Inflammatory macrophage treated with lipopolysaccharide for 4 hours (primary cell): ENCODE data around the gene PARVA.

Experiments
- DNase-seq: peaks from one replicate; pipeline ENCODE4 v3.0.0-alpha.2; 2020

PARVA gene

DNA sequence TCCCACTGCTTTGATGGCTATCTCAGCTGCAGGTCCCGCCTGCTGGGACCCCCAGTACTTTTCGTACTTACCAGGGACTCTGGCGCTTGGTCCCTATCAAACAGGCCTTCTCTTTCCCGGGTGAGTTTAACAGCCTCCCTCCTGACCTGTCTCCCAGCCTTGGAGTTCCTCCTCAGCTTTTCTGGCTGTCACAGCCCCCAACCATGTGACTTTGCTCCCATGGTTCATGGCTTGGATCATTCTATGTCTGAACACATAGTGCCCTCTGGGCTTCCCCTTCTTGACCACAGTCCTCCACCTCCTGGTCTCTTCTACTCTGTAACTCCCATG is 56.9 kb downstream of the PARVA start:
- no peak for DNase-seq

- DNase-seq = no peak
Observed at GRCh38 chr11:12435264-12435663, 57.9 kb downstream of the PARVA start.

GRCh38 chr11:12436266-12436665 is 58.9 kb downstream of the PARVA start:
- no peak for DNase-seq

GRCh38 chr11:12438291-12438690 is 60.9 kb downstream of the PARVA start:
- no peak for DNase-seq

- no peak for DNase-seq
Observed at GRCh38 chr11:12439615-12440014, 62.2 kb downstream of the PARVA start.

DNA sequence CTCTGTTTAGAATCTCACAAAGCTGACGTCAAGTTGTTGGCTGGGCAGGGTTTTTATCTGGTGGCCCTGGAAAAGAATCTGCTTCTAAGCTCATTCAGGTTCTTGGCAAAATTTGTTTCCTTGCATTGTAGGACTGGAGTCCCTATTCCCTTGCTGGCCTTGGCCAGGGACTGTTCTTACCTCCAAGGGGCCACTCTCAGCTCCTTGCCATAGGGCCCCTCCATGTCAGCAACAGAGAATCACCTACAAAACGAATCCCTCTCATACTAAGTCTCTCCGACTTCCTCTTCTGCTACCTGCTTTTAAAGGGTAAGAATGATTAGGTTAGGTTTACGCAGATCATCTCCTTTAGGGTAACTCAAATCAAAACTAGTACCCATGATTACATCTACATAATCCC is 63.2 kb downstream of the PARVA start:
- no peak for DNase-seq

- DNase-seq = no peak
Observed at GRCh38 chr11:12441231-12441861, 64.0 kb downstream of the PARVA start.

GRCh38 chr11:12444601-12445000 is 67.2 kb downstream of the PARVA start:
- DNase-seq = no peak

DNA sequence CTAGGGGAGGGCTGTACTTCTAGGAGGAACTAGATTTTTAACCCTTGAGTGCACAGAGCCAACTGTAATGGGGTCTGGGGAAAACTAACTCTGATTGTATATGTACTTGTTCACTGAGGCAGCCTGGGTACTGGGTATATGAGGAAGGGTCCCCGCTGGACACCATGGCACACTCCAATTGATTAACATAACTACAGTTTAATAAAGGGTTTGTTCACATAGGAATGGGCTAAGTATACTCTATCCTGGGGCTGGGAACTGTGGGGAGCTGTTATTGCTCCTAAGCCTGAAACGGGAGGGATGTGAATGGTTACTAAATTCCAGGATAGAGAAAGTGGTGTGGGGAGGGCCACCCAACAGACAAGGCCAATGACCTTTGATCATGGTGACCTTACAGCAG is 67.6 kb downstream of the PARVA start:
- no peak for DNase-seq

GRCh38 chr11:12446863-12447262 is 69.5 kb downstream of the PARVA start:
- no peak for DNase-seq

GRCh38 chr11:12448131-12448939 is 71.0 kb downstream of the PARVA start:
- no peak for DNase-seq

- no peak for DNase-seq
Observed at GRCh38 chr11:12449961-12450715, 72.8 kb downstream of the PARVA start.

DNA sequence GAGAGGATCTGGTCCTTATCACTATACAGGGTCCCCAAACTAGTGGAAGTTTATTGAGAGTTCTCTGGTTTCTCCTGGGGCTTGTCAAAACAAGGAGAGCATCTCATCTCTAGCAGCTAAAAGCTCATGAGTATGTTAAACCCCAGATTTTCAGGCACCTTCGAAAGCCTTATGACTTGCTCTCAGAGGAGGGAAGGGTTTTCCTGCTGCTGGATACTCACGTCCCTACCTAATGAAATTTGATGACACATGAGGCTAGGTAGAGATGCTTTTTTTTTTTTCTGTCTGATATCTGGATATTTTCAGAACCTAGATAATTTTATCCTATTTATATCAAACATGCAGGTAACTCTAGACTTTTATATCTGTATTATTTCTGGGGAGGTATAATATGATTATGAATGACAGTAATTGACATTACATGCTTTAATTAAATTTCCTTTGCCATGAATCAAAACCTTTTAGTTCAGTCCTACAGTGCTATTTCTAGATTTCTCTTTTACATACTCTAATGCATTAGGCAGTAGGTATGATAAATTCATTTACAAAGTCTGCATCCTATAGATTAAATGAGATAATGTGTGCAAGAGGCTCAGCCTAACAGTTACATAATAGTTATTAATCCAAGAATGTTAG is 73.9 kb downstream of the PARVA start:
- DNase-seq = no peak

DNA sequence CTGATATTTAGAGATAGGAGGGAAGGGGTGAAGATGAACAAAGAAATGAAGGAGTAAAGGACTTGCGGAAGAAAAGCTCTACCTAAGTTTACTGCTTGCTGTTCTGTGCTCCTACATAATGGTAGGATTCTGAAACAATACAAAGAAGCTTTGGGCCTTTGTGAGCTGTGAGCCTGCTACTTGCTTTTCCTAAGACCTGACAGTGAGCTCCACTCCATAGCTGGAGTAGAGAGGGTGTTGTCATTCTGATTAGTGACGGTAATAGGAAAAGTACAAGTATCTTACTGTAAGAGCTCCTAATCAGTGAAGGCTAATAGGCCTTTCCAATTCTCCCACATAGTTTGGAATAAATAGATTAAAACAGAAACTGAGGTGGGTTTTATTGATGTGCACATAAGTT is 75.9 kb downstream of the PARVA start:
- DNase-seq = no peak

DNA sequence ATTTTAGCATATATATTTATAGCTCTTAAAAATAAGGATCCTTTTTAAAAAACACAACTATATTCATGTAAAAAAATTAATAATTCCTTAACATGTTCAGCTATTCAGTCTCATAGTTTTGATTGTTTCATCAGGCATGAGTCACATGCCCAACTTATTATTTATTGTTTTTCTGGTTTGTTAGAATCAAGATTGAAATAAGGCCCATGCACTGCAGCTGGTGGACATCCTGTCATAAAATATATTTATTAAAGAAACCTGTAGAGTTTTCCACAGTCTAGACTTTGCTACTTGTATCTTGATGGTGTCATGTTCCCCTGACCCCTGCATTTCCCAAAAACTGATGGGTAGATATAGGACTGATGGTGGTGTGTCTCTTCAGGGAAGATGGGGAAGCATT is 77.4 kb downstream of the PARVA start:
- DNase-seq = no peak

- DNase-seq = no peak
Observed at GRCh38 chr11:12455938-12456337, 78.6 kb downstream of the PARVA start.

DNA sequence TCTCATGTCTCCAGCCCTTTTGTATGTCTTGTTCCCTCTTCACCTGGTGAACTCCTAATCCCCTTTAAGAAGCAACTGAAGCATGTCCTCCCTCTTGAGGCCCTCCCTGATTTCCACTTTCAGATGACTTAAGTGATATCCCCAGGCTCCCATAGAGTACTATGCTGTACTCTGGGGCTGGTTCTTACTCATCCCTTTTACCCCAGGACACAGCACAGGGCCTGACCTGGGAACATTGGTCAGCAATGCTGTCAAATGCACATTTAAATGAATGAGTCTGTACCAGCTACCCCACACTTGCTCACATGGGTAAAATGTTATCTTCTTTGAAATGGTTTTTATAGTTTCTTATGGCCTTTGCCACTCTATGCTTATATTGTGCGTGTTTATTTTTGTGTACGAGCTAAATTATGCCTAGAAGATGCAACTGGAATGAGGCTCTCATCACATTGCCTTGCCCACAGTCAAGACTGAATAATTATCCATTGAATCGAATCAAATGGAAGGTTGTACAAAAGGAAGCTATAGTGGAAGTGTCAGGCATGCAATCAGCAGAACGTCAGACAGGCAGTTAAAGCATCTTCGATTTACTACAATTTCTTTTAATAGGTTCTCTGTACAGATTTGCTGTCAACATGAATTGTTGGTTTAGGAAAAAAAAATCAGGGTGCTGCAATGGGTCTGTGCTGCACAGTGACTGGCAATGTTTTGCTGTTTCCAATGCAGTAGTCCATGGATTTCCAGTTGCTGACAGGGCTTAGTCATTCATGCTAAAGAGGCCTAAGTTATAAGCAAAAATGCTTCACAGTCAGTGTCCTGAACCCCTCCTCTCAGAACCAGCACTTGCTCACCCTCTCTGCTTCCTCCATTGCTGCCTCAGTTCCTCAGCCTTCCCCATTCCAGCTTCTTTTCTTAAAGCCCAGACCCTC is 79.5 kb downstream of the PARVA start:
- DNase-seq = no peak

- no peak for DNase-seq
Observed at GRCh38 chr11:12458042-12458441, 80.7 kb downstream of the PARVA start.

GRCh38 chr11:12459374-12459773 is 82.0 kb downstream of the PARVA start:
- DNase-seq = no peak

DNA sequence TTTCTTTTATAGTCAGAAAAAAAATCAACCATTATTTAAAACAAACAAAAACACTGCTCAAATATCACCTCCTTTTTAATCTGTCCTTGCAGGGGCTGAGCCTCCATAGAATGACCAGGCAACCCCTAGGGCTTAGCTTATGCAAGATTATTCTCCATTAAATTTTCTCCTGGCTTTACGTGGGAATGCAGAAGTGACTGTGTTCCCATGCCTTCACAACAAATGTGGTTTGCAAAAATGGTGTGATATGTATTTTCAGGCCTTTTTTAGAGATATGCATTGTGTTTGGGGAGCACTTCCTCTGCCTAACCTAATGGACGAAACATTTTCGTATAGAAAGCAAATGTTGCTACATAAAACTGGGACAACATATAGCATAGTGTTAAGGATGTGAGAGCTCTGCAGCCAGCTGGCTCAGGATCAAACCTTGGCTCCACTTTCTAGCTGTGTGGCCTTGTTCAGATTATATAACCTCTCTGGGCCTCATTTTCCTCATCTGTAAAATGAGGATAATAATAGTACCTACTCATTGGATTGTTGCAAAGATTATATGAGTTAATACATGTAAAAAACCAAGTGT is 82.6 kb downstream of the PARVA start:
- DNase-seq = no peak

GRCh38 chr11:12460466-12460865 is 83.1 kb downstream of the PARVA start:
- no peak for DNase-seq

GRCh38 chr11:12461516-12461915 is 84.1 kb downstream of the PARVA start:
- no peak for DNase-seq
